Stimulated activated CD4-positive, alpha-beta T cell treated with anti-CD3 and anti-CD28 coated beads, Interleukin-12 subunit alpha, Interleukin-12 subunit beta, amount 100 ng/mL, for 4 hours (primary cell): ENCODE data around the gene SHISAL1.
"Not testable (repeated sequence)": the region's sequence is repeated elsewhere in the genome, so short reads cannot be mapped to it uniquely, and the experiment has no call there.

Experiments used
- DNase-seq: peaks from one replicate; pipeline ENCODE4 v3.0.0-alpha.2; 2020

SHISAL1 gene

GRCh38 chr22:44256556-44257485 lies 55.9 kb downstream of the SHISAL1 start:
- DNase-seq: no peak

DNA sequence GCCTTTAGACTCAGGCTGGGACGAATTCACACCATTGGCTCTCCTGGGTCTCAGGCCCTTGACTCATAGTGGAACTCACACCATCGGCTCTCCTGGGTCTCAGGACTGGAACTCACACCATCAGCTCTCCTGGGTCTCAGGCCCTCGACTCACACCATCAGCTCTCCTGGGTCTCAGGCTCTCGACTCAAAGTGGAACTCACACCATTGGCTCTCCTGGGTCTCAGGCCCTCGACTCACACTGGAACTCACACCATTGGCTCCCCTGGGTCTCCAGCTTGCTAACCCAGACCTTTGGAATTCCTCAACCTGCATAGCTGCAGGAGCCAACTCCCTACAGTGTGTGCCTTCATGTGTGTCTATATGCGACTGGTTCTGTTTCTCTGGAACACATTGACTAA lies 56.7 kb downstream of the SHISAL1 start:
- no peak for DNase-seq

DNA sequence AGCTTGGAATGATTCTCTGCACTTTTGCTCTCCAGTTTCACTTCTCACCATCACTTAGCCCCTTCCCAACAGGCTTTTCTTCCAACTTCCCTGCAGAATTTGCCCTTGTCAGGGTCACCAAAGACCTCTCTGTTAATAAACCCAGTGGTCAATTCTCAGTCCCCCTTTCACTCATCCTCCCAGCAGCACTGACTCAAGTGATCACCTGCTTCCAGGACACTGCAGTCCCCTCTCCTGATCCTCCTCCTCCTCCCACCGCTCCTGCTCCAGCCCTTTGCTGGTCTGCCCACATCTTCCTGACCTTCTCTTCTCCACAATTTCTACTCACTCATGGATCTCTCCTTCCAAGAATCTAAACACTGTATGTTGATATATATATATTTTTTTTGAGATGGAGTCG lies 57.9 kb downstream of the SHISAL1 start:
- no peak for DNase-seq

DNA sequence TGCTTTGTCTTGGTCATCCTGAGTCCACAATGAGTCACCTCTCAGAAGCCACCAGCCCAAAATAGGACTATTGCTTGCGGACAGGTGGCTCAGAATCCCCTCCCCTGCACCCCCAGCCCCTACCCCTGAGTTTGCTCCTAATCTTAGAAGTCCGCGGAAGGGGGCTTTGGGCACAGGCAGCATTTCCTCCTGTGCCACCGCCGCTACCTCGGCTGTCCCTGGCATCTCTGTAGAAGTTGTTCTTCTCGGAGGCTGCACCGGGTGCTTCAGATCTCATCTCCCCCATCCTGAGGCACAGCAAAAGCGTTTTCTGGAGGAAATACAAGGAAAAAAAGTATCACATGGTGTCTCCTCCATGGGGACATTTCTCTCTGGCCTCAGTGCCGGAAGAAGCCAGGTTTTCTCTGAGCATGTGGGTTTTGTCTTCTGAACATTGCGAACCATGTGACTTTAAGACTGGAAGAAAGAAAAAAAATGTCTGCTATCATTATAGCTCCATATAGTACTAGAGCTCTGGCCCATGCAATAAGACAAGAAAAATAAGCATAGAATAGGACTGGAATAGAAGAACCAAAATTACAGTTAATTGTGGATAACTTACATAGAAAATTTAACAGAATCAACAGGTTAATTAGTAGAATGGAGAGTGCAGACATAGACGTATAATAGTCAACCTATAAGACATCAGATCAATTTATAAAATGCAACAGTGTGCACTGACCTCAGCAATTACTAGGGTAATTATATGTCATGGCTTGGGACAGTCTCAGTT lies 63.2 kb downstream of the SHISAL1 start:
- DNase-seq: no peak

DNA sequence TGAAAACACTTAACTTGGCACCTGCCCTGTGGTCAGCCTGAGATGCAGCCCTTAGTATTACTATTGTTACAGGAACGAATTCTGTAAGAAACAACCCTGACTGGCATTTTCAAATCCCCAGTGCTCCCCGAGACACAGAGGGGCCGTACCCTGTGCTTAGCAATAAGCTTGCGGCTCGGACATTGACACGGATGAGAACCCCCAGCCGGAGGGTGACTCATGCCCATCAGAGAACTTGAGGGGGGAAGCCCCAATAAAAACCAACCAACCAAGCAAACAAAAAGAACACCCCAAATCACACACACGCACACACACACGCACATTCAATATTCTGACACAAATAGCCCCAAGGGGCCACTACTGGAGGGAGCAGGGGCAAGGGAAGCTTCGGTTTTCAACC lies 63.8 kb downstream of the SHISAL1 start:
- no peak for DNase-seq

- DNase-seq: no peak
Measured at GRCh38 chr22:44247923-44248892, 64.5 kb downstream of the SHISAL1 start.

GRCh38 chr22:44247346-44247745 lies 65.4 kb downstream of the SHISAL1 start:
- DNase-seq: no peak

GRCh38 chr22:44246615-44247326 lies 66.0 kb downstream of the SHISAL1 start:
- DNase-seq: no peak

DNA sequence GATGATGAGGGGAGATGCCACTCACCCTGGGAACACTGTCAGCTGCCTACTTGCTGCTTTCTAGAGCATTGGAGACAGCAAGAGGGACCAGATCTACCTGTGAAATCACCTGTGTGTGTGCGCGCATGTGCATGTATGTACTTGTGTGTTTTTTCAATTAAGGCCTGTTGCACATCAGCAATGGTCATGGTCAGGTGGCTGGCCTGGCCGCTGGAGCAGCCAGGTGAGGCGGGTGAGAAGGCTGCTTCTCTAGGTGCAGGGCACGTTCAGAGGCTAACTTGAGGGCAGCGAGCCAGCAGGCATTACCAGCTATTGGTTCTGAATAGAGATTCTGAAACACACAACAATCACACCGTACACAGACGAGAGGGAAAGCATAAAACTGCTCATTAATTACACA lies 66.9 kb downstream of the SHISAL1 start:
- no peak for DNase-seq

GRCh38 chr22:44245438-44245837 lies 67.3 kb downstream of the SHISAL1 start:
- no peak for DNase-seq

- no peak for DNase-seq
Measured at GRCh38 chr22:44244265-44244822, 68.4 kb downstream of the SHISAL1 start.

GRCh38 chr22:44243761-44244160 lies 69.0 kb downstream of the SHISAL1 start:
- DNase-seq: no peak

DNA sequence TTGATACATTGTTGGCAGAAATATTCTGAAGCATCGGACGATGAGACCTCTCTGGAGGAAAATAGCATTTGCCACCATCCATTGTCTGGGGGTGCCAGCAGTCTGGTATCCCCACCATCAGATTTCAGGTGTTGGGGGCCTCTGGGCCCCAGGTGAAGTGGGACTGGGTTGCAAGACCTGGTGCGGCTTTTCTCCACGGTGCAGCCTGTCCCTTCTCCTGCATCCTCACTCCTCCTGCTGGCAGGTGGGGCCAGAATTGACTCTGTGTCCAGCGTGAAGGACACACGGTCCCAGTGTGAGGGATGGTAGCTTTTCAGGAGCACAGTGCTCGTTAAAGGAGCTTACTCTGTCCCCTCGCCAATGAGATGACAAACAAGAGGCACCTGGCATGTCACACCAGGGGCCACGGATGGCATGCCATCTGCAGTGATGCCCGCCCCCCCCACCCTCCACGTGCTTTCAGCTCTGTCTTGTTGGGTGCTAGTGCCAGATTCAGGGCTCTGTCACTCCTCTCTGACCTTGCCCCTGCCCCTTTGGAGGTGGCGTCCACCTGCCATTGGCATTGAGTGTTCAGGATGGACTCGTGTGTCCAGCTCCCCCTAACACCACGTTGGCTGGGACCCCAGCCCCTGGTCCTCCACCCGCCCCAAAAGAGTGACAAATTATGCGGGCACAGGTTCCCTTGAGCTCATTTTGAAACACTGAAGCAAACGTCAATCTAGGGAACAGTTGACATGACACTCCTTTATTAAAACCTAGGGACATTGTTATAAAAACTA lies 69.6 kb downstream of the SHISAL1 start:
- no peak for DNase-seq

GRCh38 chr22:44241121-44241520 lies 71.6 kb downstream of the SHISAL1 start:
- DNase-seq: not testable (repeated sequence)

- DNase-seq: no peak
Measured at GRCh38 chr22:44237290-44237689, 75.5 kb downstream of the SHISAL1 start.

- DNase-seq: not testable (repeated sequence)
Measured at GRCh38 chr22:44234372-44234771, 78.4 kb downstream of the SHISAL1 start.

- no peak for DNase-seq
Measured at GRCh38 chr22:44231233-44231632, 81.5 kb downstream of the SHISAL1 start.

DNA sequence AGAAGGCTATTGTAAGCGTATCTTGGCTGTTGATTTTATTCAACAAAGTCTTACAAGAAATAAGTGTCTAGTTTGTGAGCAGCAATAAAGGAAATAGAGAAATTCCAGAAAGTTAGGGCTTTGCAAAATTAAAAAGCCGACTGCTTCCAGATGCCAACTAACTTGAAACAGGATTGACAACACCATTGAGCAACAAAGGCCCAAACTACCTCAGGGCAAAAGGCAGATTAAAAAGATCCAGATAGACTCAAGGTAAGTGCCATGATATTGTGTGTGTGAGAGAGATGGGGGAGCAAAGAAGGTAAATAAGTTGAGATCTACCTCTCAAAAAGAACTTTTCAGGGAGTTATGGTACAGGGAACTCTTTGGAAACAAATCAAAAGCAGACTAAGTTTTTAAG lies 82.9 kb downstream of the SHISAL1 start:
- no peak for DNase-seq

DNA sequence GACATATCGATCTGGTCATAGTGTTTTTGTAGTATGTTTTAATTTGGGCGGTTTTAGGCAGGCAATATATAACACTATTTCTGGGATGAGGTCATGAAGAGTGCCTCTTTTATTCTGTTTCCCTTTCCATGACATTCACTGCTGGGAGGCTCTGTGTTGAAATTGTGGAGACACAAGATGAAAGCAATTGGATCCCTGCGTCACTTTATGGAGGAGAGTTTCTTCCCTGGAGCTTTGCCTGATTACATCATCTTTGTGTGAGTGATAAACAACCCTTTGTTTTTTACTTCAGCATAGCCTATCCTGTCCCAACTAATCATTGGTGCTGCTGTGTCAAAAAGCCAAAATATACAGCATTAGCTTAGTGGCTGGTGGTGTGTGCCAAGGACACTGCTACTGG lies 83.4 kb downstream of the SHISAL1 start:
- DNase-seq: no peak

DNA sequence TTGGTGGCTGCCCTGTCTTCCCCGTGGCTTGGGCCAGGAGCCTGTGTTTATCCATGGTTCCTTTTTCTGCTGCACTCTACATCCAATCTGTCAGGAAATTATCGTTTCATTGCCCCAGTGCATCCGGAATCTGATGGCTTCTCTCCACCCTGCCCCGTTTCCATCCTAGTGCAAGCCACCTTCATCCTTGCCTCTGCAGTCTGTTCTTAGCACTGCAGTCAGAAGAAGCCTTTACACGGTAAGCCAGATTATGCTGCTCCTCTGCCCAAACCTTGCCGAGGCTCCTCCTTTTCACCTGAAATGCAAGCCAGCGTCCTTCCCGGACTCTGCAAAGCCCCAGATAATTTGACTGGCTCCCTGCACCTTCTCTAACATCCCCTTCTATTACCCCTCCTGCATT lies 86.9 kb downstream of the SHISAL1 start:
- DNase-seq: no peak

- no peak for DNase-seq
Measured at GRCh38 chr22:44225091-44225689, 87.6 kb downstream of the SHISAL1 start.
